Mesenchymal stem cell (in vitro differentiated cells and primary cell): Measurements from ENCODE around the gene MDH1.
"Not testable (repeated sequence)": the region's sequence is repeated elsewhere in the genome, so short reads cannot be mapped to it uniquely, and the experiment has no call there.

ENCODE experiments used
- DNase-seq: peaks from one replicate; pipeline ENCODE4 v3.0.0-alpha.2; 2013
- H2AFZ ChIP-seq: one replicate; pipeline ENCODE4 v1.6.1; 2013; ENCODE audit warnings: low read depth, mild to moderate bottlenecking, control low read depth, inconsistent platforms, low read length, moderate library complexity
- H2AK5ac ChIP-seq: 2 replicates; pipeline ENCODE4 v1.6.1; 2013; ENCODE audit warnings: low read length, moderate library complexity, mild to moderate bottlenecking, inconsistent platforms; ENCODE audit not compliant: severe bottlenecking
- H2BK120ac ChIP-seq: one replicate; pipeline ENCODE4 v1.6.1; 2013; ENCODE audit warnings: low read depth, mild to moderate bottlenecking, inconsistent platforms, low read length, moderate library complexity
- H2BK12ac ChIP-seq, 2 experiments: one replicate each; pipeline ENCODE4 v1.6.1; 2013; ENCODE audit warnings: inconsistent platforms in 2 of 2, low read length in 2 of 2, mild to moderate bottlenecking in 2 of 2, moderate library complexity in 2 of 2, control low read depth in 1 of 2
- H2BK15ac ChIP-seq: one replicate; pipeline ENCODE4 v1.6.1; 2013; ENCODE audit warnings: mild to moderate bottlenecking, low read depth, inconsistent platforms; ENCODE audit not compliant: poor library complexity, severe bottlenecking
- H2BK5ac ChIP-seq: 2 replicates; pipeline ENCODE4 v1.6.1; 2013; ENCODE audit warnings: low read depth, mild to moderate bottlenecking, low read length, control low read depth, inconsistent platforms; ENCODE audit not compliant: poor library complexity, severe bottlenecking
- H3K14ac ChIP-seq, 2 experiments: one replicate each; pipeline ENCODE4 v1.6.1; 2013; ENCODE audit warnings: inconsistent platforms in 2 of 2, low read length in 2 of 2, control low read depth in 1 of 2, mild to moderate bottlenecking in 1 of 2, moderate library complexity in 1 of 2
- H3K18ac ChIP-seq, 2 experiments: one replicate each; pipeline ENCODE4 v1.6.1; 2013; ENCODE audit warnings: inconsistent platforms in 2 of 2, low read length in 2 of 2, control low read depth in 1 of 2, low read depth in 1 of 2, mild to moderate bottlenecking in 1 of 2
- H3K23ac ChIP-seq, 2 experiments: one replicate each; pipeline ENCODE4 v1.6.1; 2013; ENCODE audit warnings: inconsistent platforms in 2 of 2, low read length in 2 of 2, mild to moderate bottlenecking in 2 of 2, moderate library complexity in 2 of 2, control low read depth in 1 of 2
- H3K27ac ChIP-seq: 2 replicates; pipeline ENCODE4 v1.5.1; 2013; ENCODE audit warnings: mild to moderate bottlenecking, moderate library complexity, low read length, control low read depth, inconsistent platforms; ENCODE audit not compliant: poor library complexity, severe bottlenecking
- H3K27me3 ChIP-seq, 2 experiments: 2 replicates each; pipeline versions ENCODE4 v1.6.1 to v1.7.0; 2013; ENCODE audit warnings: low read length in 2 of 2, mild to moderate bottlenecking in 2 of 2, moderate library complexity in 2 of 2, control low read depth in 1 of 2, inconsistent platforms in 1 of 2; ENCODE audit not compliant: control insufficient read depth in 1 of 2, insufficient read depth in 1 of 2
- H3K36me3 ChIP-seq, 2 experiments: 2 replicates each; pipeline versions ENCODE4 v1.6.1 to v1.7.0; 2013; ENCODE audit warnings: low read length in 2 of 2, control low read depth in 1 of 2, inconsistent platforms in 1 of 2, low read depth in 1 of 2, mild to moderate bottlenecking in 1 of 2; ENCODE audit not compliant: insufficient read depth in 2 of 2, control insufficient read depth in 1 of 2
- H3K4ac ChIP-seq, 2 experiments: one replicate each; pipeline ENCODE4 v1.6.1; 2013; ENCODE audit warnings: inconsistent platforms in 2 of 2, low read length in 2 of 2, mild to moderate bottlenecking in 2 of 2, moderate library complexity in 2 of 2, control low read depth in 1 of 2, low read depth in 1 of 2
- H3K4me1 ChIP-seq: 2 replicates; pipeline ENCODE4 v1.6.1; 2013; ENCODE audit warnings: low read depth, low read length, control low read depth; ENCODE audit not compliant: control insufficient read depth, insufficient read depth
- H3K4me2 ChIP-seq: 2 replicates; pipeline ENCODE4 v1.6.1; 2013; ENCODE audit warnings: low read length, mild to moderate bottlenecking, inconsistent platforms; ENCODE audit not compliant: poor library complexity, severe bottlenecking
- H3K4me3 ChIP-seq, 2 experiments: 2 replicates each; pipeline versions ENCODE4 v1.5.1 to v1.7.0; 2013; ENCODE audit warnings: low read length in 2 of 2, mild to moderate bottlenecking in 2 of 2, control low read depth in 1 of 2, low read depth in 1 of 2; ENCODE audit not compliant: insufficient read depth in 1 of 2
- H3K79me1 ChIP-seq: replicated peaks from 2 replicates; pipeline ENCODE4 v1.6.1; 2013; ENCODE audit warnings: mild to moderate bottlenecking, control low read depth, low read length, inconsistent platforms; ENCODE audit not compliant: poor library complexity, severe bottlenecking
- H3K9ac ChIP-seq: 2 replicates; pipeline ENCODE4 v1.7.0; 2013; ENCODE audit warnings: mild to moderate bottlenecking, low read length, moderate library complexity
- H3K9me3 ChIP-seq: 2 replicates; pipeline ENCODE4 v1.7.0; 2013; ENCODE audit warnings: mild to moderate bottlenecking, low read length; ENCODE audit not compliant: control insufficient read depth
- H4K8ac ChIP-seq: one replicate; pipeline ENCODE4 v1.6.1; 2013; ENCODE audit warnings: inconsistent platforms, mild to moderate bottlenecking, low read length, moderate library complexity
- H4K91ac ChIP-seq: one replicate; pipeline ENCODE4 v1.6.1; 2013; ENCODE audit warnings: mild to moderate bottlenecking, low read length, inconsistent platforms
- WGBS: methylation state at CpG from one replicate; pipeline ENCODE4 v1.1.7; 2013; ENCODE audit warnings: mixed read lengths; 5-methylcytosine and 5-hydroxymethylcytosine counted together

Gene MDH1

DNA sequence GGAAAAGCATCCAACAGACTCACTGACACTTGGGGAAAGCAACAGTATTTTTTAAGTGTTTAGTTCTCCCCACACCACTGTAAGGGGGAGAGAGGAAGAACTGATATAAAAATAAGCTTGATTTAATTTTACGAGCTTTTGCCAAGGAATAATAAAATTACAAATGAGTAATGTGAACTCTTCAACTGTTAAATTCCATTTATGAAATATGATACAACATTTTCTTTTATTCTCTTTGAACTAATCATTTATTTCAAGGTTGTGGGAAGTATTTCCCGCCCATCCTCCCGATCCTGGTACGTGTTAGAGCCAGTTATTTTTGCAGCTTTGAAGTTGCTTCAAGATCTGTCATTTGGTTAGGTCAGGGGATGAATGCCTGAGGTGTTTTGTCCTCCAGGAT, 35.7 kb upstream of the MDH1 start:
- Histone ChIP-seq H2BK5ac (no peak overlapping the region), H3K9me3 (peaks cover 4% of the 10 kb centered on the region), H2AFZ (no peak overlapping the region), H3K4ac (no peak overlapping the region), H3K14ac (no peak overlapping the region), H3K36me3 (peaks cover 0 to 9% of the 10 kb centered on the region in 2 experiments), H2BK120ac (no peak overlapping the region), H4K91ac (no peak overlapping the region), H4K8ac (no peak overlapping the region), H3K4me3 (no peak overlapping the region), H2AK5ac (no peak overlapping the region), H3K9ac (peak overlapping the region; percentile 40), H3K27ac (no peak overlapping the region), H2BK15ac (no peak overlapping the region), H3K4me1 (no peaks in the 10 kb centered on the region), H3K79me1 (peaks cover 10% of the 10 kb centered on the region), H3K27me3 (no peaks in the 10 kb centered on the region), H3K18ac (no peak overlapping the region), H2BK12ac (no peak overlapping the region), H3K4me2 (no peak overlapping the region), H3K23ac (no peak overlapping the region)
- 96% methylated on average over 3 of the region's 4 CpGs for WGBS
- DNase-seq: no peak

DNA sequence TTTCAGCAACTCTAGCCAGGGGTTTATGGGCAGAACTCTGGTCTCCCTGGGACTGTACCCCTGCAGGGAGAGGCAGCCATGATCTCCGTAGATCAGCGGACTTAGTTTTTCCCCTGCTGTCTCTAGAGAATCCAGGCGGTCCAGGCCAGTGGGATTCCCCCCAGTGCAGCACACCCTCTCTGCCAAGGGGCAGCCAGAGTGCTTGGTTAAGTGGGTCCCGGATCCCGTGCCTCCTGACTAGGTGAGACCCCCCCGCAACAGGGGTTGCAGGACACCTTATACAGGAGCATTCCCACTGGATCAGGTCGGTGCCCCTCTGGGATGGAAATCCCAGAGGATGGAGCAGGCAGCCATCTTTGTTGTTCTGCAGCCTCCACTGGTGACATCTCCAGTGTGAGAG, 33.5 kb upstream of the MDH1 start:
- 92% methylated on average over 7 of the region's 7 CpGs for WGBS
- H3K79me1 ChIP-seq: peaks cover 9% of the 10 kb centered on the region
- no peak overlapping the region for H3K18ac ChIP-seq

DNA sequence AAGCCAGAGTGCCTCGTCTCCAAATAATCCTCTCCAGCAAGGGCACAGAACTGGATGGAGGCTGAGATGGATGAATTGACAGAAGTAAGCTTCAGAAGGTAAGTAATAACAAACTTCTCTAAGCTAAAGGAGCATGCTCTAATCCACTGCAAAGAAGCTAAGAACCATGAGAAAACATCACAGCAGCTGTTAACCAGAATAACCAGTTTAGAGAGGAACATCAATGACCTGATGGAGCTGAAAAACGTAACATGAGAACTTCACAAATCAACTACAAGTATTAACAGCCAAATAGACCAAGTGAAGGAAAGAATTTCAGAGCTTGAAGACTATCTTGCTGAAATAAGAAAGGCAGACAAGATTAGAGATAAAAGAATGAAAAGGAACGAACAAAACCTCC, 32.8 kb upstream of the MDH1 start:
- Histone ChIP-seq H3K4me3 (no peak overlapping the region), H2BK12ac (no peak overlapping the region), H3K36me3 (peaks cover 0 to 9% of the 10 kb centered on the region in 2 experiments), H3K27me3 (no peaks in the 10 kb centered on the region), H3K4me2 (no peak overlapping the region), H2AFZ (no peak overlapping the region), H4K91ac (no peak overlapping the region), H3K79me1 (peaks cover 9% of the 10 kb centered on the region), H2BK5ac (no peak overlapping the region), H2BK15ac (no peak overlapping the region), H3K14ac (no peak overlapping the region), H3K18ac (no peak overlapping the region), H3K27ac (no peak overlapping the region), H3K9ac (no peak overlapping the region), H2AK5ac (no peak overlapping the region), H3K23ac (no peak overlapping the region), H3K4ac (no peak overlapping the region), H3K4me1 (no peaks in the 10 kb centered on the region), H4K8ac (no peak overlapping the region), H3K9me3 (peaks cover 12% of the 10 kb centered on the region), H2BK120ac (no peak overlapping the region)
- WGBS: 98% methylated on average over 2 of the region's 3 CpGs
- DNase-seq: no peak

More for the DNA sequence above, 33.5 kb upstream of the MDH1 start:
- no peak overlapping the region for H2BK12ac ChIP-seq
- no peaks in the 10 kb centered on the region for H3K4me1 ChIP-seq
- no peak overlapping the region for H2AFZ ChIP-seq
- H3K36me3 ChIP-seq: peaks cover 0 to 9% of the 10 kb centered on the region in 2 experiments
- no peak for DNase-seq
- H3K27me3 ChIP-seq: no peaks in the 10 kb centered on the region
- H3K4ac ChIP-seq: no peak overlapping the region
- H2BK120ac ChIP-seq: no peak overlapping the region
- H3K9ac ChIP-seq: no peak overlapping the region
- H2BK5ac ChIP-seq: no peak overlapping the region
- H2AK5ac ChIP-seq: no peak overlapping the region
- H3K23ac ChIP-seq: no peak overlapping the region
- H3K9me3 ChIP-seq: peaks cover 11% of the 10 kb centered on the region
- H3K27ac ChIP-seq: no peak overlapping the region
- no peak overlapping the region for H3K4me3 ChIP-seq
- H4K91ac ChIP-seq: no peak overlapping the region
- no peak overlapping the region for H3K4me2 ChIP-seq
- no peak overlapping the region for H2BK15ac ChIP-seq
- no peak overlapping the region for H4K8ac ChIP-seq
- no peak overlapping the region for H3K14ac ChIP-seq

DNA sequence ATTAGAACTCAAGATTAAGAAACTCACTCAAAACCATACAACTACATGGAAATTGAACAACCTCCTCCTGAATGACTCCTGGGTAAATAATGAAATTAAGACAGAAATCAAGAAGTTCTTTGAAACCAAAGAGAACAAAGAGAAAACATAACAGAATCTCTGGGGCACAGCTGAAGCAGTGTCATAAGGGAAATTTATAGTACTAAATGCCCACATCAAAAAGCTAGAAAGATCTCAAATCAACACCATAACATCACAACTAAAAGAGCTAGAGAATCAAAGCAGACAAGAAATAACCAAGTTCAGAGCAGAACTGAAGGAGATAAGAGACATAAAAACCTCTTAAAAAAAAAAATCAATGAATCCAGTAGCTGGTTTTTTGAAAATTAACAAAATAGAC, 30.9 kb upstream of the MDH1 start:
- H2AK5ac ChIP-seq, DNase-seq: not testable (repeated sequence)

More for the DNA sequence above, 30.9 kb upstream of the MDH1 start:
- H3K23ac ChIP-seq, H3K18ac ChIP-seq, H3K14ac ChIP-seq, H2BK120ac ChIP-seq, H3K4me3 ChIP-seq, H3K27me3 ChIP-seq, H3K9ac ChIP-seq, H2BK5ac ChIP-seq, H3K4ac ChIP-seq, H4K91ac ChIP-seq, H3K27ac ChIP-seq, H3K36me3 ChIP-seq, H3K79me1 ChIP-seq, H3K4me1 ChIP-seq, H2AFZ ChIP-seq, H3K4me2 ChIP-seq, H2BK12ac ChIP-seq, H2BK15ac ChIP-seq, H4K8ac ChIP-seq: not testable (repeated sequence)
- peaks cover 12% of the 10 kb centered on the region for H3K9me3 ChIP-seq
